C4-2B (cell line): ENCODE results near the gene POLA2.

Experiments used
- H3K27ac ChIP-seq: fragments of 450-650 bp; 2 replicates; pipeline ENCODE4 v1.5.1; 2017
- ZFX ChIP-seq: fragments of 450-650 bp; IDR thresholded peaks from 2 replicates; pipeline ENCODE4 v1.6.1; 2017
- TF ChIP-seq, protein P1 (sequence below): fragments of 450-650 bp; conservative IDR thresholded peaks from 2 replicates; pipeline ENCODE4 v1.5.1; 2017; ENCODE audit warnings: mild to moderate bottlenecking

POLA2 gene

DNA sequence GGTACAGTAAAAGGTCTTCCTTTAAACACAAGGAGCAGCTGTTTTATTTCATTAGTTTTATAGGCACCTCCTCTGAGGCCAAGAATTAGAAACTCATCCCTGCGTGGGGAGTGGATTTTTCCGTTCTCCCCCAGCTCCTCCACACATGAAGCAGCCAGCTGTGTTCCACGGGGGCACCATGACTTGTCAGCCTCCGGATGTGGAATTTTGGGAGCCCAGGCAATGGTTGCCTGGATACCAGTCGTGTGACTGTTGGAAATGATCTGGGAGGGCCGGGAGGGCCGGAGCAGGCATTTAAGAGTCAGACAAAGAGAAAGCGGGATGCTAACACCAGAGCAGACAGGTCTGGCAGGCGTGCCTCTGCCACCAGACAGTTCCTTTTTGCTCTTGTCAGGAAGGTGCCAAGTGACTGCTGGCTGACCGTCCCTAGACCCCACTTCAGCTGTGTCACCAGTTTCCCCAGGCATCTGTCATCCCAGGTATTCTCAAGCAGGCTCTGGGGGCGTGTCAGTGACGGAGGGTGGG, 37.0 kb downstream of the POLA2 start:
- TF ChIP-seq, protein P1, sequence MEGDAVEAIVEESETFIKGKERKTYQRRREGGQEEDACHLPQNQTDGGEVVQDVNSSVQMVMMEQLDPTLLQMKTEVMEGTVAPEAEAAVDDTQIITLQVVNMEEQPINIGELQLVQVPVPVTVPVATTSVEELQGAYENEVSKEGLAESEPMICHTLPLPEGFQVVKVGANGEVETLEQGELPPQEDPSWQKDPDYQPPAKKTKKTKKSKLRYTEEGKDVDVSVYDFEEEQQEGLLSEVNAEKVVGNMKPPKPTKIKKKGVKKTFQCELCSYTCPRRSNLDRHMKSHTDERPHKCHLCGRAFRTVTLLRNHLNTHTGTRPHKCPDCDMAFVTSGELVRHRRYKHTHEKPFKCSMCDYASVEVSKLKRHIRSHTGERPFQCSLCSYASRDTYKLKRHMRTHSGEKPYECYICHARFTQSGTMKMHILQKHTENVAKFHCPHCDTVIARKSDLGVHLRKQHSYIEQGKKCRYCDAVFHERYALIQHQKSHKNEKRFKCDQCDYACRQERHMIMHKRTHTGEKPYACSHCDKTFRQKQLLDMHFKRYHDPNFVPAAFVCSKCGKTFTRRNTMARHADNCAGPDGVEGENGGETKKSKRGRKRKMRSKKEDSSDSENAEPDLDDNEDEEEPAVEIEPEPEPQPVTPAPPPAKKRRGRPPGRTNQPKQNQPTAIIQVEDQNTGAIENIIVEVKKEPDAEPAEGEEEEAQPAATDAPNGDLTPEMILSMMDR: no peak
- no peak for TF ChIP-seq ZFX
- no peak overlapping the region for H3K27ac ChIP-seq

DNA sequence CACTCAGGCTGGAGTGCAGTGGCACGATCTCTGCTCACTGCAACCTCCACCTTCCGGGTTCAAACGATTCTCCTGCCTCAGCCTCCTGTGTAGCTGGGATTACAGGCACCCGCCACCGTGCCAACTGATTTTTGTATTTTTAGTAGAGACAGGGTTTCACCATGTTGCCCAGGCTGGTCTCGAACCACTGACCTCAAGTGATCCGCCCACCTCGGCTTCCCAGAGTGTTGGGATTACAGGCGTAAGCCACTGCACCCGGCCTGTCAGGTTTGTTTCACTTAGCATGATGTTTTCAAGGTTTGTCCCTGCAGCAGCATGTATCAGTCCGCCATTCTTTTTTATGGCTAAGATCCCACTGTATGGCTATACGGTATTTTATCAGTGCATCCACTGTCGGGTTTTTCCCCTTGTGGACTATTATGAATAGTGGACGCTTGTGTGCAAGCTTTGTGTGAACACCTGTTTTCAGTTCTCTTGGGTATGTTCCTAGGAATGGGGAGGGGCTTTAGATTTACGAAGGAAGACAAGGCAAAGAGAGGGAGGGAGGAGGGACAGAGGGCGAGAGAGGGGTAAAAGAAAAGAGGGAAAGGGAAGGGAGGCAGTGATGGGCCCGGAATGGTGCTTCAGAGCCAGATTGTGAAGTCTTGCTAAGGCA, 39.0 kb downstream of the POLA2 start:
- TF ChIP-seq, protein P1: no peak
- no peak for TF ChIP-seq ZFX
- no peak overlapping the region for H3K27ac ChIP-seq

DNA sequence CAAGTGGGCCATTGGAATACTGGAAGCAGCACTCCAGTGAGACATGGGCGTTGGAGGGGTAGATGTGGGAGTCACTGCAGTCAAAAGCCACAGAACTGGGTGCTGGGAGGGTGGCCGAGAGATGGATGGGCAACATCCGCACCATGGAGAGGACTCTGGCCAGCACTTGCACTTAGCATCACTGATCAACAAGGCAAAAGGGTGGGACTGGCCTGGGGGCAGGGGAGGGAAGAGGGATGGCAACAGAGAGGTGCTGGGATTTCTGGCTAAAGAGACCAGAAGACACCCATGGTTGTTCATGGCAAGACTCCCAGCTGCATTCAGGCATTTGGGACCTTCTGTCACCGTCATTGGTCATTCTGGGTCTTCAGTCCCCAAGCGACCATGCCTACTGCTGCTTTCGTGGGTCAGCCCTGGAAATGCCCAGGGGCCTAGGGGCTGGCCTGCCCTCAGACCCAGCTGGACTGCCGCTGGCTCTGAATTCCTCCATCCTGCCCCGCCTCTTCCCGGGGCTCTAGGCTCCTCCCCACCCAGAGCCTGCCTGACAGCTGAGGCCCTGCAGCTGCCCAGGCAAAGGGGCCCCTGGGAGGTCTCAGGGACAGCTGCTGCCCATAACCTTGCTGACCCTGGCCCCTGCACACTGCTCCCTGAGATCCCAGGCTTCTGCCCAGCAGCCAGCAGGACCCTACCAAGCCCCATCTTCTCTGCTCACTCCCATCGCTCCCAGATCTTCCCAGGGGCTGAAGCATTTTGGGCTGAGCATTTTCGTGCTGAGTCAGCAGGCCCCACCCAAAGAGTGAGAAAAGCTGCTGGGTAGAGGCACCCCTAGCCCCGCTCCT, 39.9 kb downstream of the POLA2 start:
- no peak for TF ChIP-seq ZFX
- TF ChIP-seq, protein P1: no peak
- H3K27ac ChIP-seq: no peak overlapping the region

DNA sequence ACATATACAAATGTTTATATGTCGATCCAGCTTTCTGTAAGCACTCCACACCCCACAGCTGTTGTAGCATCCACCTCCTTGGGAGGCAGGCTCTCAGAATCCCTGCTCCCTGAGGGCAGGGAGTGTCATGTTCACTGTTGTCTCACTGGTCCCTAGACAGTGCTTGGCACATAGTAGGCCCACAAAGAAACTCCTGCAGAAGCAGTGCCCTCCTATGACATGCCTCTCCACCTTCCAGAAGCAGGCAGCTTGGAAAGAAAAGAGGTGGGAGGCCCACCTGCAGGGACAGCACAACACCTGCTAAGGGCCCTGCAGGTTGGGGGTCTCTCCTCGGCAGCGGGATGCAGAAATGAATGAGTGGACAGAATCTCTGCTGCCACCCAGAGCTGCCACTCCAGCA, 41.8 kb downstream of the POLA2 start:
- no peak for TF ChIP-seq ZFX
- TF ChIP-seq, protein P1: no peak
- H3K27ac ChIP-seq: no peak overlapping the region

DNA sequence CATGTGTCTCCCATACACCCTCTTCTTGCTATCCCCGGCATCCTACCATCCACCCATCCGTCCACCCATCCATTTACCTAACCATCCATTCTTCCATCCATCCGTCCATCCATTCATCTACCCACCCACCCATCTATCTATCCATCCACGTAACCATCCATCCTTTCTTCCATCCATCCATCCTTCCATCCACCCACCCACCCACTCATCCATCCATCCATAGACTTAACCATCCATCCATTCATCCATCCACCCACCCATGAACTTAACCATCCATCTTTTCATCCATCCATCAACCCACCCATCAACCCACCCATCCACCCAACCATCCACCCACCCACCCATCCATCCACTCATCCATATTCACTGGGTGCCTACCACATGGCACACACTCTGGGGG, 42.3 kb downstream of the POLA2 start:
- H3K27ac ChIP-seq: no peak overlapping the region
- TF ChIP-seq, protein P1: no peak
- TF ChIP-seq ZFX: no peak

DNA sequence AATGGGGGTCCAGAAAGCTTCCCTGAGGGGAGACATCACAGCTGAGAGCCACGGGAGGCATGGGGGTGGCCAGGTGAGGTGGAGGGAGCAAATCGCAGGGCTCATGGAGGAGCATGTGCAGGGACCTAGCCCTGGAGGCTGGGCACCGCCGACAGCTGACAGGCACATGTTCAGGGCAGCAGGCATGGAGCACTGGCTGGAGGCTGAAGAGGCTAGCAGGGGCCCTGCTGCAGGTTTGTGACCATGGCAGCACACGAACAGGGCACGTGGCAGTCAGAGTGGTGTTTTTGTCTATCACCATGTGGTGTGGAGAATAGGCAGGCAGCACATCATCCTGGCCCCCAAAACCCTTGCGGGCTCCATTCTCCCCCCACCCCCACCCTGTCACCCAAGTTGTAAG, 42.9 kb downstream of the POLA2 start:
- no peak for TF ChIP-seq ZFX
- TF ChIP-seq, protein P1: no peak
- H3K27ac ChIP-seq: no peak overlapping the region

DNA sequence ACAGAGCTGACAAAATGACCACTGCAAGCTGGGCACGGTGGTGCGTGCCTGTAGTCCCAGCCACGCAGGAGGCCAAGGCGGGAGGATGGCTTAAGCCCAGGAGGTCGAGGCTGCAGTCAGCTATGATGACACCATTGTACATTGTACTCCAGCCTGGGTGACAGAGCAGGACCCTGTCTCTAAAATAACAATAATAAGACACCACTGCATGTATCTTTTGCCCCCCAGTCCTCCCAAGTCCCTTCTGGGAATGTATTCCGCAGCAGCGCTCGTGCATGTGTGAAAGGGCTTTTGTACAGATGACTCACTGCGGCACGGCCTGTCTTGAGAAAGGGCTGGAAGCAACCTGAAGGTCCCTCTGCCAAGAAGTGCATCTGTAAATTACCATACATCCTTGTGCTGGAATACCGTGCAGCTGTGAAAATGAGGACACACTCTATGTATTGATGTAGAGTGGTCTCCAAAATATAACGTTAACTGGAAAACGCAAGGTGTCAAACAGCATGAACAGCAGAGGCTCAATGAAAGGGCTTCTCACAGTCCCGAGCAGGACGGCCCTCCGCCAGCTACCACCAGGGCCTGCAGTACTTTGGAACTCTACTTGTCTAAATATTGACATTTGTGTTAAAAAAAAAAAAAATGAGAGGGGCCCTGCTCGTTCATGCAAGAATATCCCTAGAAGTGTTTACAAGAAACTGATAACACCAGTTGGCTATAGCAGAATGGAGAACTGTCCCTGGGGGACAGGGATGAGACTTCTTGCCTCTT, 43.9 kb downstream of the POLA2 start:
- no peak overlapping the region for H3K27ac ChIP-seq
- TF ChIP-seq, protein P1: no peak
- no peak for TF ChIP-seq ZFX
